Hepatocyte (in vitro differentiated cells): ENCODE data around the gene LGR5. TPM values are rescaled to one million over a fixed set of nuclear protein-coding genes. Genes with fewer than 3 reads are reported as not detected.

Experiments used
- DNase-seq: peaks from one replicate; pipeline ENCODE4 v3.0.0-alpha.2; 2016; ENCODE audit warnings: low spot score
- H2AFZ ChIP-seq: fragments of 200-600 bp; sonication (generic); 2 replicates; pipeline ENCODE4 v1.6.0; 2016; ENCODE audit warnings: antibody characterized with exemption, mild to moderate bottlenecking
- H3K27ac ChIP-seq: fragments of 200-600 bp; sonication (generic); 2 replicates; pipeline ENCODE4 v1.5.1; 2016; ENCODE audit warnings: mild to moderate bottlenecking
- H3K27me3 ChIP-seq: fragments of 200-600 bp; sonication (generic); 2 replicates; pipeline ENCODE4 v1.6.1; 2016
- H3K36me3 ChIP-seq: fragments of 200-600 bp; sonication (generic); replicated peaks from 2 replicates; pipeline ENCODE4 v1.5.1; 2016; ENCODE audit warnings: low read depth; ENCODE audit not compliant: insufficient read depth
- H3K4me1 ChIP-seq: fragments of 200-600 bp; sonication (generic); 2 replicates; pipeline ENCODE4 v1.5.1; 2016; ENCODE audit warnings: mild to moderate bottlenecking, moderate library complexity; ENCODE audit not compliant: insufficient read depth
- H3K4me2 ChIP-seq: fragments of 200-600 bp; sonication (generic); 2 replicates; pipeline ENCODE4 v1.6.0; 2016
- H3K4me3 ChIP-seq: fragments of 200-600 bp; sonication (generic); 2 replicates; pipeline ENCODE4 v1.5.1; 2016; ENCODE audit warnings: mild to moderate bottlenecking
- H3K79me2 ChIP-seq: fragments of 200-600 bp; sonication (generic); 2 replicates; pipeline ENCODE4 v1.6.0; 2017; ENCODE audit warnings: mild to moderate bottlenecking
- H3K9me2 ChIP-seq: fragments of 200-600 bp; sonication (generic); replicated peaks from 2 replicates; pipeline ENCODE4 v1.6.0; 2017; ENCODE audit warnings: mild to moderate bottlenecking; ENCODE audit not compliant: insufficient read depth
- H3K9me3 ChIP-seq: fragments of 200-600 bp; sonication (generic); 2 replicates; pipeline ENCODE4 v1.5.1; 2016; ENCODE audit warnings: low read depth, mild to moderate bottlenecking
- H4K20me1 ChIP-seq: fragments of 200-600 bp; sonication (generic); 2 replicates; pipeline ENCODE4 v1.6.0; 2016; ENCODE audit warnings: mild to moderate bottlenecking; ENCODE audit not compliant: insufficient read depth, poor library complexity, severe bottlenecking
- CTCF ChIP-seq: fragments of 200-600 bp; sonication (generic); IDR thresholded peaks from 2 replicates; pipeline ENCODE4 v1.5.1; 2016; ENCODE audit warnings: antibody characterized with exemption, mild to moderate bottlenecking; ENCODE audit not compliant: poor library complexity
- EZH2 ChIP-seq: fragments of 200-600 bp; sonication (generic); IDR thresholded peaks from 2 replicates; pipeline ENCODE4 v1.6.1; 2016; ENCODE audit warnings: antibody characterized with exemption, mild to moderate bottlenecking, borderline replicate concordance
- EZH2phosphoT487 ChIP-seq: fragments of 200-600 bp; sonication (generic); IDR thresholded peaks from one replicate; pipeline ENCODE4 v1.6.1; 2018; ENCODE audit warnings: antibody characterized with exemption, mild to moderate bottlenecking, low read depth, moderate library complexity; ENCODE audit not compliant: unreplicated experiment, severe bottlenecking
- WGBS: methylation state at CpG from one replicate; pipeline ENCODE4 v1.1.6; 2016; ENCODE audit warnings: low lambda C conversion rate; ENCODE audit errors: missing lambda C conversion rate; 5-methylcytosine and 5-hydroxymethylcytosine counted together
- polyA plus RNA-seq: library from polyadenylated mRNA; unstranded; fragments of >200 nt; fragmentation: Nextera tagmentation; extraction: Ambion mirVana; gene quantifications from 2 replicates; pipeline ENCODE4 v1.2.1, GENCODE V29; 2016
- total RNA-seq: library from RNA; depleted of rRNA; stranded (reverse); fragments of >200 nt; gene quantifications from 2 replicates; pipeline ENCODE4 v1.2.3, GENCODE V29; 2014

The LGR5 gene
- total and polyA plus RNA-seq, 2 experiments from 2014 or later = 4.4 to 5.7 TPM

GRCh38 chr12:71425568-71426299, 13.9 kb upstream of the LGR5 start:
- Histone ChIP-seq H2AFZ (no peak overlapping the region), H3K27me3 (no peaks in the 10 kb centered on the region), H3K27ac (no peak overlapping the region), H3K4me2 (no peak overlapping the region), H3K9me3 (no peaks in the 10 kb centered on the region), H3K79me2 (no peaks in the 10 kb centered on the region), H3K4me1 (peaks cover 10% of the 10 kb centered on the region), H3K36me3 (no peaks in the 10 kb centered on the region), H4K20me1 (no peaks in the 10 kb centered on the region), H3K4me3 (no peak overlapping the region), H3K9me2 (no peaks in the 10 kb centered on the region)
- DNase-seq = no peak
- no peak for TF ChIP-seq EZH2
- TF ChIP-seq EZH2phosphoT487 = no peak
- TF ChIP-seq CTCF = no peak
- 94% methylated on average over 4 of the region's 4 CpGs for WGBS

- Histone ChIP-seq H3K9me2 (no peaks in the 10 kb centered on the region), H3K36me3 (no peaks in the 10 kb centered on the region), H3K27ac (no peak overlapping the region), H3K4me1 (peaks cover 10% of the 10 kb centered on the region), H3K4me3 (no peak overlapping the region), H3K9me3 (no peaks in the 10 kb centered on the region), H3K4me2 (no peak overlapping the region), H4K20me1 (no peaks in the 10 kb centered on the region), H2AFZ (peak overlapping the region; percentile 14), H3K79me2 (no peaks in the 10 kb centered on the region), H3K27me3 (no peaks in the 10 kb centered on the region)
- no peak for DNase-seq
- TF ChIP-seq CTCF (no peak), EZH2phosphoT487 (no peak), EZH2 (no peak)
- WGBS = 53% methylated on average over 3 of the region's 3 CpGs
Measured at GRCh38 chr12:71426300-71427047, 13.1 kb upstream of the LGR5 start.

- no peak for DNase-seq
- peaks cover 2% of the 10 kb centered on the region for H3K9me3 ChIP-seq
- no peak overlapping the region for H3K4me3 ChIP-seq
- H2AFZ ChIP-seq = no peak overlapping the region
- H3K9me2 ChIP-seq = no peaks in the 10 kb centered on the region
- no peaks in the 10 kb centered on the region for H3K27me3 ChIP-seq
- no peak overlapping the region for H3K27ac ChIP-seq
- H3K4me2 ChIP-seq = no peak overlapping the region
- no peaks in the 10 kb centered on the region for H3K36me3 ChIP-seq
- no peaks in the 10 kb centered on the region for H3K79me2 ChIP-seq
- WGBS = 97% methylated on average over 1 of the region's 1 CpG
- H4K20me1 ChIP-seq = no peaks in the 10 kb centered on the region
- peaks cover 10% of the 10 kb centered on the region for H3K4me1 ChIP-seq
- no peak for TF ChIP-seq CTCF
Measured at GRCh38 chr12:71430756-71431155, 8.8 kb upstream of the LGR5 start.
